Measurements from ENCODE around the gene CMSS1. TPM values are rescaled to one million over a fixed set of nuclear protein-coding genes. Genes with fewer than 3 reads are reported as not detected.

The CMSS1 gene
- polyA plus RNA-seq, 1 donor from 2014 or later = 31.8 TPM

DNA sequence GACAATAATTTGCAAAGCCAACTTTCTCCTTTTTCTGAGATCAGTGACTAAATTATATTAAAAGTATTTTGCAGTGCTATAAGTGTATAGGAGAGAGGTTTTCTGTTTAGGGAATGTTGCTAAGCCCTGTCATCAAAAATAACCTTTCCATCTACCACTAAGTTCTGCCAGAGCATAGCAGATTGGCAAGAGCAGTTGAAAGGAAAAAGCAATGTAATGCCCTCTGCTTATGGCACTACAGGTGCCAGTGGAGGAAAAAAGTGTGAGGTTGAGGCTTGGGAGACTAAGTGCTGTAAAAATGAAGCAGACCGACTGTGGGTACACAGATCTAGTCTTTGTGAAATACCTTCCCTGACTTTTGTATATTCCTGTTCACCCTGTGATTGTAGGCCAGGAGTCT is 285.1 kb downstream of the CMSS1 start:
- no peaks in the 10 kb centered on the region for H3K27me3 ChIP-seq (ENCODE audit: insufficient read depth, low read depth, low read length)
- H4K20me1 ChIP-seq (ENCODE audit: insufficient read depth) = no peaks in the 10 kb centered on the region
- H3K4me2 ChIP-seq (ENCODE audit: low read length) = no peak overlapping the region
- H2AFZ ChIP-seq (ENCODE audit: low read depth, low read length) = no peak overlapping the region
- H3F3A ChIP-seq (ENCODE audit: insufficient read depth, low read length, poor library complexity, severe bottlenecking) = no peaks in the 10 kb centered on the region
- no peaks in the 10 kb centered on the region for H3K79me2 ChIP-seq (replicated peaks; ENCODE audit: insufficient read depth, low read length)
- TF ChIP-seq, protein P1, sequence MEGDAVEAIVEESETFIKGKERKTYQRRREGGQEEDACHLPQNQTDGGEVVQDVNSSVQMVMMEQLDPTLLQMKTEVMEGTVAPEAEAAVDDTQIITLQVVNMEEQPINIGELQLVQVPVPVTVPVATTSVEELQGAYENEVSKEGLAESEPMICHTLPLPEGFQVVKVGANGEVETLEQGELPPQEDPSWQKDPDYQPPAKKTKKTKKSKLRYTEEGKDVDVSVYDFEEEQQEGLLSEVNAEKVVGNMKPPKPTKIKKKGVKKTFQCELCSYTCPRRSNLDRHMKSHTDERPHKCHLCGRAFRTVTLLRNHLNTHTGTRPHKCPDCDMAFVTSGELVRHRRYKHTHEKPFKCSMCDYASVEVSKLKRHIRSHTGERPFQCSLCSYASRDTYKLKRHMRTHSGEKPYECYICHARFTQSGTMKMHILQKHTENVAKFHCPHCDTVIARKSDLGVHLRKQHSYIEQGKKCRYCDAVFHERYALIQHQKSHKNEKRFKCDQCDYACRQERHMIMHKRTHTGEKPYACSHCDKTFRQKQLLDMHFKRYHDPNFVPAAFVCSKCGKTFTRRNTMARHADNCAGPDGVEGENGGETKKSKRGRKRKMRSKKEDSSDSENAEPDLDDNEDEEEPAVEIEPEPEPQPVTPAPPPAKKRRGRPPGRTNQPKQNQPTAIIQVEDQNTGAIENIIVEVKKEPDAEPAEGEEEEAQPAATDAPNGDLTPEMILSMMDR (IDR thresholded peaks at IDR 0.05; ENCODE audit: poor library complexity, severe bottlenecking) = no peak
- no peak overlapping the region for H3K9ac ChIP-seq (ENCODE audit: low read length)
- H3K36me3 ChIP-seq (ENCODE audit: insufficient read depth, low read length) = no peaks in the 10 kb centered on the region
- H3K9me2 ChIP-seq (ENCODE audit: insufficient read depth, low read length) = no peaks in the 10 kb centered on the region
- no peak overlapping the region for H3K27ac ChIP-seq (ENCODE audit: low read length)
- H3K4me3 ChIP-seq (ENCODE audit: low read length) = no peak overlapping the region
- H3K9me3 ChIP-seq (ENCODE audit: low read length) = no peaks in the 10 kb centered on the region

DNA sequence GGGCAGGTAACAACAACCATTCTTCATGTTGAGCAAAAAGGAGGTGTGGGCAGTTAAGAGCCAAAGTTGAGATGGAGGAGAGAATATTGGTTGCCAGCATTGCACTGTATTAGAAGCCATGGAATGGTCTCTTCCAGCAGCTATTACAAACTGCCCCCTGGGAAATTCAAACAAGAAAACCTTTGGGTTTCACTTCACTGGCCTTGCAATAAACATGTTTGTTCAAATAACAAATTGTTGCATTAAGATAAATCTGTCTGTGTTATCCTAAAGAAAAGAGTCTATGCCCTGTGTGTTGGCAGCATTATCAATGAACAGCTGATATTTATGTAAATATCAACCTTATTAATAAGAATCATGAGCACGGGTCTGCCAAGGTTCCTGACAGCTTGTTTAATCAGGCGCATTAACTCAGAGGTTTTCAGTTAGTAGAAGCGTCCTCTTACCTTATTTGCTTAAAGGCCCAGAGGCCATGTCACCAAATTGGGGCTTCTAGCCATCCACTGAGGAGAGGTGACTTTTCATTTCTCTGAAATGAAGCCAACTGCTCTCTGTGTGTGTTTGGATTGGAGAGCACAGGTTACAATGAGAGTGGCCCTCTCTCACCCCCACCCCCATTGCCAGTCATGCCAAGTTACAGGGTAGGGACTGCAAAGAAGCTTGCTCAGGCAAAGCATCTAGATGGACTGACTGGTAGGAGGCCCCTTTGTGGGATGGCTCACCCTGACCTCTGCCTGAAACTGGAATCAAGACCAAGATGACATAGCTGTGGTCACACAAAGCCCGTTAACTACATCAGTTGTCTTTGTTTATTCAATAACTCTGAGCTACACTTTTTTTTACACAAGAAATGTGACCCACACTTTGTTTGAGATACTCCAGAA is 286.1 kb downstream of the CMSS1 start:
- Histone ChIP-seq H3K36me3 (ENCODE audit: insufficient read depth, low read length) (no peaks in the 10 kb centered on the region), H3K27ac (ENCODE audit: low read length) (no peak overlapping the region), H3K4me2 (ENCODE audit: low read length) (no peak overlapping the region), H2AFZ (ENCODE audit: low read depth, low read length) (no peak overlapping the region), H3K79me2 (replicated peaks; ENCODE audit: insufficient read depth, low read length) (no peaks in the 10 kb centered on the region), H3K9me3 (ENCODE audit: low read length) (no peaks in the 10 kb centered on the region), H3K4me3 (ENCODE audit: low read length) (no peak overlapping the region), H3K9ac (ENCODE audit: low read length) (no peak overlapping the region), H3K9me2 (ENCODE audit: insufficient read depth, low read length) (no peaks in the 10 kb centered on the region), H4K20me1 (ENCODE audit: insufficient read depth) (no peaks in the 10 kb centered on the region), H3K27me3 (ENCODE audit: insufficient read depth, low read depth, low read length) (no peaks in the 10 kb centered on the region), H3F3A (ENCODE audit: insufficient read depth, low read length, poor library complexity, severe bottlenecking) (no peaks in the 10 kb centered on the region)
- TF ChIP-seq TAF1 (IDR thresholded peaks at IDR 0.05; ENCODE audit: low read depth) (no peak), MXI1 (conservative IDR thresholded peaks at IDR 0.05; ENCODE audit: poor library complexity, severe bottlenecking) (no peak), SMC3 (conservative IDR thresholded peaks at IDR 0.05; ENCODE audit: poor library complexity) (no peak), EZH2 (IDR thresholded peaks at IDR 0.05; ENCODE audit: borderline replicate concordance, insufficient read depth, low read length, poor library complexity, severe bottlenecking) (no peak), EP300 (conservative IDR thresholded peaks at IDR 0.05; ENCODE audit: poor library complexity, severe bottlenecking) (no peak), RAD21 (conservative IDR thresholded peaks at IDR 0.05) (no peak), POLR2AphosphoS5 (IDR thresholded peaks at IDR 0.05) (no peak)
- TF ChIP-seq, protein P1 (IDR thresholded peaks at IDR 0.05; ENCODE audit: poor library complexity, severe bottlenecking) = no peak
- TF ChIP-seq, protein P2, sequence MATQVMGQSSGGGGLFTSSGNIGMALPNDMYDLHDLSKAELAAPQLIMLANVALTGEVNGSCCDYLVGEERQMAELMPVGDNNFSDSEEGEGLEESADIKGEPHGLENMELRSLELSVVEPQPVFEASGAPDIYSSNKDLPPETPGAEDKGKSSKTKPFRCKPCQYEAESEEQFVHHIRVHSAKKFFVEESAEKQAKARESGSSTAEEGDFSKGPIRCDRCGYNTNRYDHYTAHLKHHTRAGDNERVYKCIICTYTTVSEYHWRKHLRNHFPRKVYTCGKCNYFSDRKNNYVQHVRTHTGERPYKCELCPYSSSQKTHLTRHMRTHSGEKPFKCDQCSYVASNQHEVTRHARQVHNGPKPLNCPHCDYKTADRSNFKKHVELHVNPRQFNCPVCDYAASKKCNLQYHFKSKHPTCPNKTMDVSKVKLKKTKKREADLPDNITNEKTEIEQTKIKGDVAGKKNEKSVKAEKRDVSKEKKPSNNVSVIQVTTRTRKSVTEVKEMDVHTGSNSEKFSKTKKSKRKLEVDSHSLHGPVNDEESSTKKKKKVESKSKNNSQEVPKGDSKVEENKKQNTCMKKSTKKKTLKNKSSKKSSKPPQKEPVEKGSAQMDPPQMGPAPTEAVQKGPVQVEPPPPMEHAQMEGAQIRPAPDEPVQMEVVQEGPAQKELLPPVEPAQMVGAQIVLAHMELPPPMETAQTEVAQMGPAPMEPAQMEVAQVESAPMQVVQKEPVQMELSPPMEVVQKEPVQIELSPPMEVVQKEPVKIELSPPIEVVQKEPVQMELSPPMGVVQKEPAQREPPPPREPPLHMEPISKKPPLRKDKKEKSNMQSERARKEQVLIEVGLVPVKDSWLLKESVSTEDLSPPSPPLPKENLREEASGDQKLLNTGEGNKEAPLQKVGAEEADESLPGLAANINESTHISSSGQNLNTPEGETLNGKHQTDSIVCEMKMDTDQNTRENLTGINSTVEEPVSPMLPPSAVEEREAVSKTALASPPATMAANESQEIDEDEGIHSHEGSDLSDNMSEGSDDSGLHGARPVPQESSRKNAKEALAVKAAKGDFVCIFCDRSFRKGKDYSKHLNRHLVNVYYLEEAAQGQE (IDR thresholded peaks at IDR 0.05; ENCODE audit: borderline replicate concordance) = no peak
